ENCODE results near the gene DDX54. TPM values are rescaled to one million over a fixed set of nuclear protein-coding genes. Genes with fewer than 3 reads are reported as not detected.

DDX54 gene
- total and polyA plus RNA-seq, 2 of the 8 experiments (the other 6 are each of a cell fraction or from before 2014, with no cell fraction given), result 64.9 to 113 TPM

GRCh38 chr12:113214895-113215400, 29.7 kb upstream of the DDX54 start:
- no peaks in the 10 kb centered on the region for H3K23me2 ChIP-seq (ENCODE audit: low read depth, low read length)
- H3K27me3 ChIP-seq (replicated peaks in 1 of 4; ENCODE audit: control insufficient read depth in 3 of 4, extremely low read depth in 1 of 4, insufficient read depth in 3 of 4, low read length in 3 of 4), result no peaks in the 10 kb centered on the region
- H3K36me3 ChIP-seq (ENCODE audit: control insufficient read depth in 2 of 4, insufficient read depth in 4 of 4, low read length in 3 of 4), result no peaks in the 10 kb centered on the region
- no peaks in the 10 kb centered on the region for H3K79me2 ChIP-seq (ENCODE audit: control insufficient read depth in 1 of 2, insufficient read depth in 2 of 2, low read length in 2 of 2)
- DNase-seq (ENCODE audit: low read depth in 1 of 2, low spot score in 2 of 2) (no peak), FAIRE-seq (no peak)
- no peaks in the 10 kb centered on the region for H3K9me3 ChIP-seq (ENCODE audit: insufficient read depth in 2 of 2, low read depth in 1 of 2, low read length in 1 of 2)
- no peak overlapping the region for H3K4ac ChIP-seq (replicated peaks; ENCODE audit: insufficient read length, low read depth, low read length)
- H2BK5ac ChIP-seq (ENCODE audit: low read depth, low read length), result no peak overlapping the region
- H3K27ac ChIP-seq (ENCODE audit: low read depth, low read length), result no peak overlapping the region
- ChIA-PET CTCF (ENCODE audit: partially characterized antibody) (interaction anchor here (0.7 kb wide), 1 partner anchor 77 kb away, joined by 3 read pairs; no protein-coding TSS in a partner anchor), POLR2A (ENCODE audit: partially characterized antibody) (no interaction called here)
- H3K4me2 ChIP-seq (ENCODE audit: insufficient read depth in 1 of 2, low read depth in 2 of 2, low read length in 2 of 2), result no peak overlapping the region
- no peak overlapping the region for H3K9ac ChIP-seq (replicated peaks in 1 of 4; ENCODE audit: extremely low read depth in 1 of 4, low read depth in 3 of 4, low read length in 3 of 4)
- H2BK12ac ChIP-seq (ENCODE audit: low read depth, low read length), result no peak overlapping the region
- no peaks in the 10 kb centered on the region for H3K4me1 ChIP-seq (replicated peaks in 1 of 4; ENCODE audit: control insufficient read depth in 3 of 4, insufficient read depth in 4 of 4, low read length in 3 of 4)
- H4K8ac ChIP-seq (ENCODE audit: extremely low read depth, insufficient read depth, low read length), result no peak overlapping the region
- H3K56ac ChIP-seq (replicated peaks; ENCODE audit: insufficient read length, low read depth, low read length), result no peak overlapping the region
- no peak overlapping the region for H3K23ac ChIP-seq (ENCODE audit: insufficient read length)
- H2BK20ac ChIP-seq (ENCODE audit: low read length), result no peak overlapping the region
- H3K14ac ChIP-seq (ENCODE audit: insufficient read length), result no peak overlapping the region
- no peak overlapping the region for H4K5ac ChIP-seq (ENCODE audit: insufficient read length, low read depth, low read length)
- no peaks in the 10 kb centered on the region for H4K20me1 ChIP-seq (replicated peaks in 1 of 2; ENCODE audit: control insufficient read depth in 1 of 2, insufficient read depth in 2 of 2, low read length in 2 of 2)
- no peak overlapping the region for H3K4me3 ChIP-seq (ENCODE audit: extremely low read depth in 1 of 4, insufficient read depth in 2 of 4, low read depth in 3 of 4, low read length in 4 of 4)
- no peak overlapping the region for H3K18ac ChIP-seq (ENCODE audit: extremely low read depth, low read length)
- no peak overlapping the region for H2BK15ac ChIP-seq (ENCODE audit: low read length)
- no peak overlapping the region for H2AK5ac ChIP-seq (ENCODE audit: low read depth, low read length)
- TF ChIP-seq KDM1A (IDR thresholded peaks at IDR 0.05; ENCODE audit: borderline replicate concordance, low read length) (peak; percentile 51; the same call in 1 of the 2 replicates), PHF8 (conservative IDR thresholded peaks at IDR 0.05; ENCODE audit: low read depth, low read length) (no peak), HDAC6 (IDR thresholded peaks at IDR 0.05; ENCODE audit: low read depth, low read length) (no peak)
- no peak overlapping the region for H2BK120ac ChIP-seq (replicated peaks; ENCODE audit: low read depth, low read length)
- H4K91ac ChIP-seq (replicated peaks; ENCODE audit: insufficient read length, low read length), result no peak overlapping the region
- H2AFZ ChIP-seq (ENCODE audit: low read length), result no peak overlapping the region
- no peaks in the 10 kb centered on the region for H3K79me1 ChIP-seq (ENCODE audit: low read depth, low read length)
- 85% methylated on average over 5 of the region's 5 CpGs; no CpG with 5 or more reads in 1 of the 2 experiments for WGBS, 2 experiments (ENCODE audit: extremely low coverage in 1 of 2, insufficient coverage in 1 of 2, insufficient read length in 1 of 2, insufficient replicate concordance in 2 of 2, low coverage in 1 of 2, low lambda C conversion rate in 2 of 2, missing lambda C conversion rate in 1 of 2)
